ENCODE data around the gene CARD18. TPM values are rescaled to one million over a fixed set of nuclear protein-coding genes. Genes with fewer than 3 reads are reported as not detected.

Gene CARD18
- total and polyA plus RNA-seq, 2 donors (not counting 1 experiment from before 2014, with no cell fraction given): not detected

- Mint-ChIP-seq H3K27ac (no peak overlapping the region), H3K4me1 (peaks cover 11% of the 10 kb centered on the region), H3K4me3 (peak overlapping the region; percentile 20), H3K9me3 (ENCODE audit: insufficient read depth) (no peaks in the 10 kb centered on the region), H3K27me3 (peaks cover 32% of the 10 kb centered on the region)
- no peaks in the 10 kb centered on the region for H3K36me3 ChIP-seq (replicated peaks in 1 of 2; ENCODE audit: control extremely low read depth in 1 of 2, control insufficient read depth in 1 of 2, extremely low read depth in 1 of 2, insufficient read depth in 2 of 2, low read length in 1 of 2)
- H3K9me3 ChIP-seq (ENCODE audit: control extremely low read depth in 1 of 3, control insufficient read depth in 2 of 3, insufficient read depth in 1 of 3, low read length in 2 of 3): no peaks in the 10 kb centered on the region
- no peak overlapping the region for H3K4me2 ChIP-seq (replicated peaks; ENCODE audit: low read depth, low read length, poor library complexity, severe bottlenecking)
- CTCF ChIA-PET: no interaction called here
- intact Hi-C loops (cut with micrococcal nuclease): no loop called here
- no peak overlapping the region for H2AFZ ChIP-seq (ENCODE audit: insufficient read depth, low read depth, low read length, poor library complexity, severe bottlenecking)
- no peak overlapping the region for H3K27ac ChIP-seq (ENCODE audit: low read length in 2 of 2)
- TF ChIP-seq EZH2 (IDR thresholded peaks at IDR 0.05; ENCODE audit: borderline replicate concordance, insufficient read depth, low read depth, low read length, poor library complexity, severe bottlenecking) (no peak), CTCF (IDR thresholded peaks at IDR 0.05) (no peak)
- H3K4me3 ChIP-seq (ENCODE audit: control extremely low read depth in 1 of 5, extremely low read depth in 1 of 5, insufficient read depth in 1 of 5, low read depth in 2 of 5, low read length in 4 of 5): no peak overlapping the region
- no peaks in the 10 kb centered on the region for H4K20me1 ChIP-seq (ENCODE audit: control insufficient read depth, insufficient read depth, low read length, poor library complexity, severe bottlenecking)
- DNase-seq (no peak), ATAC-seq (ENCODE audit: low read depth) (no peak)
- no CpG with 5 or more reads among the region's 2 CpGs for WGBS (ENCODE audit: insufficient coverage)
- peaks cover 0 to 5% (median 0%) of the 10 kb centered on the region in 4 experiments for H3K27me3 ChIP-seq (replicated peaks in 1 of 4; ENCODE audit: control extremely low read depth in 1 of 4, control insufficient read depth in 3 of 4, insufficient read depth in 4 of 4, low read length in 3 of 4)
- no peak overlapping the region for H3K9ac ChIP-seq (ENCODE audit: low read length)
- H3K79me2 ChIP-seq (ENCODE audit: control insufficient read depth, insufficient read depth, low read length): no peaks in the 10 kb centered on the region
- POLR2A ChIA-PET: no interaction called here
- peaks cover 0 to 3% of the 10 kb centered on the region in 2 donors for H3K4me1 ChIP-seq (ENCODE audit: control insufficient read depth in 2 of 2, insufficient read depth in 2 of 2, low read length in 2 of 2)
These were observed 28.9 kb downstream of the CARD18 start for GRCh38 chr11:105110688-105111030.

GRCh38 chr11:105109855-105110687, 29.5 kb downstream of the CARD18 start:
- H3K9ac ChIP-seq (ENCODE audit: low read length): no peak overlapping the region
- peaks cover 0 to under 1% (median 0%) of the 10 kb centered on the region in 3 donors for H3K9me3 ChIP-seq (ENCODE audit: control extremely low read depth in 1 of 3, control insufficient read depth in 2 of 3, insufficient read depth in 1 of 3, low read length in 2 of 3)
- no peak overlapping the region for H2AFZ ChIP-seq (ENCODE audit: insufficient read depth, low read depth, low read length, poor library complexity, severe bottlenecking)
- 0% methylated on average over 3 of the region's 8 CpGs for WGBS (ENCODE audit: insufficient coverage)
- H3K27me3 ChIP-seq (replicated peaks in 1 of 4; ENCODE audit: control extremely low read depth in 1 of 4, control insufficient read depth in 3 of 4, insufficient read depth in 4 of 4, low read length in 3 of 4): peaks cover 0 to 5% (median 0%) of the 10 kb centered on the region in 4 experiments
- no peak for DNase-seq
- no peaks in the 10 kb centered on the region for H3K79me2 ChIP-seq (ENCODE audit: control insufficient read depth, insufficient read depth, low read length)
- H3K4me1 Mint-ChIP-seq: peaks cover 11% of the 10 kb centered on the region
- ATAC-seq (ENCODE audit: low read depth): no peak
- H3K27me3 Mint-ChIP-seq: peaks cover 28% of the 10 kb centered on the region
- ChIA-PET CTCF (no interaction called here), POLR2A (no interaction called here)
- H3K36me3 ChIP-seq (replicated peaks in 1 of 2; ENCODE audit: control extremely low read depth in 1 of 2, control insufficient read depth in 1 of 2, extremely low read depth in 1 of 2, insufficient read depth in 2 of 2, low read length in 1 of 2): no peaks in the 10 kb centered on the region
- no peak overlapping the region for H3K4me3 ChIP-seq (ENCODE audit: control extremely low read depth in 1 of 5, extremely low read depth in 1 of 5, insufficient read depth in 1 of 5, low read depth in 2 of 5, low read length in 4 of 5)
- no peaks in the 10 kb centered on the region for H3K9me3 Mint-ChIP-seq (ENCODE audit: insufficient read depth)
- peaks cover 0 to 3% of the 10 kb centered on the region in 2 donors for H3K4me1 ChIP-seq (ENCODE audit: control insufficient read depth in 2 of 2, insufficient read depth in 2 of 2, low read length in 2 of 2)
- no peak for TF ChIP-seq EZH2 (IDR thresholded peaks at IDR 0.05; ENCODE audit: borderline replicate concordance, insufficient read depth, low read depth, low read length, poor library complexity, severe bottlenecking)
- TF ChIP-seq CTCF (IDR thresholded peaks at IDR 0.05): no peak
- H3K27ac Mint-ChIP-seq: no peak overlapping the region
- H4K20me1 ChIP-seq (ENCODE audit: control insufficient read depth, insufficient read depth, low read length, poor library complexity, severe bottlenecking): no peaks in the 10 kb centered on the region
- H3K4me3 Mint-ChIP-seq: peak overlapping the region; percentile 20
- intact Hi-C loops (cut with micrococcal nuclease): no loop called here
- no peak overlapping the region for H3K4me2 ChIP-seq (replicated peaks; ENCODE audit: low read depth, low read length, poor library complexity, severe bottlenecking)
- no peak overlapping the region for H3K27ac ChIP-seq (ENCODE audit: low read length in 2 of 2)
